NT2/D1 (cell line): ENCODE data around the gene TRAPPC2.

ENCODE experiments used
- YY1 ChIP-seq: IDR thresholded peaks from 2 replicates; pipeline ENCODE4 v1.6.1; 2011; ENCODE audit not compliant: insufficient read length, insufficient read depth
- ZNF274 ChIP-seq: IDR thresholded peaks from 2 replicates; pipeline ENCODE4 v1.6.1; 2011; ENCODE audit warnings: mild to moderate bottlenecking, low read depth, low read length

- TF ChIP-seq YY1, result no peak
- no peak for TF ChIP-seq ZNF274
These were observed 41.6 kb downstream of the TRAPPC2 start for GRCh38 chrX:13692771-13693231.
